Measurements from ENCODE around the gene SFXN2.
"Not testable (repeated sequence)": the region's sequence is repeated elsewhere in the genome, so short reads cannot be mapped to it uniquely, and the experiment has no call there.

SFXN2 gene

DNA sequence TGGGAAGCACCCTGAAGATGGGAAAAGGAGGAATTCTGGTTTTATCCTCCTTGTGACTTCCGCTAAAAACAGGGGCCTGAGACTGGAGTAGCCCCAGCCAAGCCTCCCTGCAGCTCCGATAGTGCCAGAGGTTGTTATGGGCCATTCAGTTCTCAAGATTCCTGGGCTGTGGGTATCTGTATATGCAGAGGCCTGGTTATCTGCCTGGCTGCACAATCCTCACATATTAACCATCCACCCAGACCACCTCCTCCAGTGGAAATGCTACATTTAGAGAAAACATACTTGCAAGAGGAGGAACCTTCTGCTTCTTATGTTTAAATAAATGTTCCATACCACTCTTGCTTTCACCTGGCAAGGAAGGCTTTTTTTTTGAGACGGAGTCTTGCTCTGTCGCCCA lies 34.8 kb upstream of the SFXN2 start:
- no peak for DNase-seq (ENCODE audit: low read depth)

DNA sequence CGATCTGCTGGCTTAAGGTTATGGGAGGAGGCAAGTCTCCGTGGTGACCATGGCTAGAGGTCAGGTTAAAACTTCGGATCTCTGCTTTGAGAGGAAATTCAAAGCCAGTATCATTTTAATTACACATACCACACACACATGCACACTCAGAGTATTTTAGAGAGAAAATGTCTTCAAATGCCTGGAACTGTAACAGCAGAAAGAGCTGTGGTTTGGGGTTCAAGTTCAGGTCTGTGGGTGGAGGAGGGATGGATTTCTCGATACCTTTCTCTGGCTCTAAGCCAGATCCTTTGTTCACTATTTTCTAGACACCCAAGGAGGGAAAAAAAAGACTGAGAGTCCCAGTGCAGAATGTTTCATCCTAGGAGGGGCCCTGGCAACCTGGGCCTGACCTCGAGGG lies 32.7 kb upstream of the SFXN2 start:
- DNase-seq (ENCODE audit: low read depth): no peak

DNA sequence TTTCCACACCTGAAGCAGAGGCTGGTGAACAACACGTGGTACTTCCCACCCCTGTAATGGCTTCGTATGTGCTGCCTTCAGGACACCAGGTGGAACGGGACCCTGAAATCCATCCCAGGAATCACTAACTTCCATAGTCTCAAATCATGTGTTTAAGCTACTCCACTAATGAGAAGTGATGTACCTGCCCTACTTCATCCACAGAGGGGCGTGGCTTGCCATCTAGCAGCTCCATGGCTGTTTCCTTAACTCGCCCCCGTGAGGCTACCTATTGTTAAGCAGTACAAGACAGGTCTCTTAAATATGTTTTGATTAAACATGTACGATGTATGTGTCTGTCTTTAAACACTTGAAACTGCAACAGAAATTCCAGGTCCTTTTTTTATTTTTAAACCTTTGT lies 32.0 kb upstream of the SFXN2 start:
- DNase-seq (ENCODE audit: low read depth): no peak

DNA sequence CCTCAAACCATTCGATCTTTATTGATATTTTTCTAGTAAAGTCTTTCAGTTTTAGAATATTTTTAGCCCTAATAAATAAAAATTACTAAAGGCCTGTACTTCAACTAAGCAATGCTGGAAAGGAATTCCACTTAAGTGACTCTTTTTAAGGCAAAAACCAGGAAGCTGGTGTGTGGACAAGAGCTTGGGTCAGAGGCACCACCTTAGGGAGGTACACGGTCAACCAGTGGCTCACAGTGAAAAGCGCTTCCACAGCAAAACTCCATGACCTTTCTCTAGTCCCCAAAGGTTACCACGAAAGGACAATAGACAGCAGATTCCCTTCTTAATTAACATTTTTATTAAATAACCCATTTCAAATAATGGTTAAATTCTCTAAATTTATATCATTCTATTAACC lies 31.5 kb upstream of the SFXN2 start:
- no peak for DNase-seq (ENCODE audit: low read depth)

DNA sequence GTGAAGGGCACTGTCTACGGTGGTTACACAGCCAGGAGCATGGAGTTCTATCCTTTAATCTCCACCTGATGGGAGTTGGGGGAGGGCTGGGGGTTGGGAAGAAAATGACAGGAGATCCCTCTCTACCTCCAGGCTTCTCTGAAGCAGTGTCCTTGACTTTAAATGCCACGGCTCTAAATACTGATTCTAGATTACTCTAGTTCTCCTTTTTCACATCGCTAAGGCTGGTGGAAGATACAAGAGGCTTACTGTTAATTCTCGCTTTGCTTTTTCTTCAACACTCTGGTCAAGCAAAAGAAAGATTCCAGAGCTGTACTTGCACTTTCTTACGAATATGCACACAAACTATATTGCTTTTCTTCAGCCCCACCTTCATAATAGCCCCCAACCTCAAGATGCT lies 30.7 kb upstream of the SFXN2 start:
- no peak for DNase-seq (ENCODE audit: low read depth)

DNA sequence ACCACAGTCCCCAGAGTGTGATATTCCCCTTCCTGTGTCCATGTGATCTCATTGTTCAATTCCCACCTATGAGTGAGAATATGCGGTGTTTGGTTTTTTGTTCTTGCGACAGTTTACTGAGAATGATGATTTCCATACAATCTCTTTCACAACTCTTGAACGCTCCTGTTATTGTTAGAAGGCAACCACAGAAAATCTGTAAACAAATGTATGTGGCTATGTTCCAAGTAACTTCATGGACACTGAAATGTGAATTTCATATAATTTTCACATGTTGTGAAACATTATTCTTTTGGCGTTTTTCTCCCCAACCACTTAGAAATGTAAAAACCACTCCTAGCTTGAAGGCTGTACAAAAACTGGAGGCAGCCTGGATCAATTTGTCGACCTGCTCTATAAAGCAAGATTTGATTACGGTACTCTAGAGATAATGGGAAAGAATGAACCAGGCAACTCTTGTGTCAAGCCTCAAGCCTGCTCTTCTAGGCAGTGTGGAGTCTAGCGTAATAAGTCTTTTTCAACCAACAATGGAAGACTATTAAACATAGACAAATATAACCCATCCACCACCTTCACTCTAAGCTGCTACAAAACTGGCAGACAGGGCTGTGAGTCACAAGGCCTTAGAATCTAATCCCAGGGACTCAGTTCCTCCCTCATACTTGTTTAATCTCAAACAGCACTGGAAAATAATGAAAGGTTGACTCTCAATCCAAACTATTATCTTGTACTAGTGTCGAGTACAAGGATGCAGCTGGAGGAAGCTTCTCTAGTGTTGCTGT lies 23.0 kb upstream of the SFXN2 start:
- DNase-seq (ENCODE audit: low read depth): peak; percentile 79

DNA sequence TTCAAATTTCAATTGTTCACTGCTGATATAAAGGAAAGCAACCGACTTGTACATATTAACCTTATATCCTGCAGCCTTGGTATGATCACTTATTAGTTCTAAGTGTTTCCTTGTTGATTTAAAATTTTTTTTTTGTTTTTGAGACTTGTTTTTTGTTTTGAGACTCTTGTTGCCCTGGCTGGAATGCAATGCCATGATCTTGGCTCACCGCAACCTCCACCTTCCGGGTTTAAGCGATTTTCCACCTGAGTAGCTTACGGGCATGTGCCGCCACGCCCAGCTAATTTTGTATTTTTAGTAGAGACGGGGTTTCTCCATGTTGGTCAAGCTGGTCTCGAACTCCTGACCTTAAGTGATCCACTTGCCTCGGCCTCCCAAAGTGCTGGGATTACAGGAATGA lies 19.0 kb upstream of the SFXN2 start:
- DNase-seq (ENCODE audit: low read depth): not testable (repeated sequence)

DNA sequence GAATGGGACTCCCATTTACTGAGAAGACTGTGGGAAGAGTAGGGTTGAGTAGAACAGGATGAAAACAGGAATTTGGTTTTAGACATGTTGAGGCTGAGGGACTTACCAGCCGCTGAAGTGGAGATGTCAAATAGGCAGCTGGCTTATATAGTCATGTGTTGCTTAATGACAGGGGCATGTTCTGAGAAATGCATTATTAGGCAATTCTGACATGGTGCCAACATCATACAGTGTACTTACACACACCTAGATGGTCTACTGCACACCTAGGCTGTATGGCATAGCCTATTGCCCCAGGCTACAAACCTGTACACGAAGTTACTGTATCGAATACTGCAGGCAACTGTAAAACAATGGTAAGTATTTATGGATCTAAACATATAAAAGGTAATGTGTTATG lies 17.7 kb upstream of the SFXN2 start:
- no peak for DNase-seq (ENCODE audit: low read depth)

DNA sequence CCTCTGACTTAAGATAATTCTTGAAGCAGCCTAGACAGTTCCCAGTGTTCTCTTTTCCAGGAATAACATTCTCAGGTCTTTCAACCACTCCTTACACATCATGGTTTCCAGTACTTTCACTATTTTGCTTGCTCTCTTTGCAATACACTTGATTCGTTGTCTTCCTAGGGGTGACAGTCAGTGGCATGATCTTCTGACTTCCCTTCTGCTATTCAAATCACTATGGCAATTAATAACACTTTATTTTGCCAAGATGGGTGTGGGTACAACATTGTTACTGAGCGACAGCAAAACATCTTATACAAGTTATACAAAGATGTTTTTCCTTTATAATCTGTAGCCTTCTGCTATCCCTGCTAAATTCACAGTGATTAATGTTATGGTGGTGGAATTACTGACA lies 15.5 kb upstream of the SFXN2 start:
- no peak for DNase-seq (ENCODE audit: low read depth)

DNA sequence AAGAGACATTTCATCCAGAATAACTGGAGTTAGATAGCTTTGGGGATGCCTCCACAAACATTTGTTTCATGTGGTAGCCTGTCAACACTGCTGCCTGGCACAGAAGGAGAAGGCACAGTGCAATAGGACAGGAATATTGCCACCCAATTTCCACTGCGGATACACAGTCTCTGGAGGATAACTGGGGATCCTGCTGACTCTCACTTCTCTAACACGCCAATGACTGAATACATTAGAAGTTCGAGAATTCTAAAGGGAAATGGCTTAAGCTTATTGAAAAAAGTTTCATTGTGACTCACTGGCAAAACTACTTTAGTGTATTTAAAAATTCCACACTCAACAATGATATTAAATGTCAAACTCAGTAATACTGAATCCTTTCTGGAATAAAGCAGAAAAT lies 13.2 kb upstream of the SFXN2 start:
- DNase-seq (ENCODE audit: low read depth): peak; percentile 45

DNA sequence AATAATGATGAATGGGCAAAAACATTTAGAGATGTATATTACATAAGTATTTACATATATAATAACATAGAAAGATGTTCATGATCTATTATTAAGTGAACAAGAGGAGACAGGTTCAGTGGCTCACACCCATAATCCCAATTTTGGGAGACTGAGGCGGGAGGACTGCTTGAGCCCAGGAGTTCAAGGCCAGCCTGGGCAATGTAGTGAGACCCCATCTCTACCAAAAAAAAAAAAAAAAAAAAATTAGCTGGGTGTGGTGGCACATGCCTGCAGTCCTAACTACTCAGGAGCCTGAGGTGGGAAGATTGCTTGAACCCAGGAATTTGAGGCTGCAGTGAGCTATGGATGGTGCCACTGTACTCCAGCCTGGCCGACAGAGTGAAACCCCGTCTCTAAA lies 12.6 kb upstream of the SFXN2 start:
- DNase-seq (ENCODE audit: low read depth): no peak

DNA sequence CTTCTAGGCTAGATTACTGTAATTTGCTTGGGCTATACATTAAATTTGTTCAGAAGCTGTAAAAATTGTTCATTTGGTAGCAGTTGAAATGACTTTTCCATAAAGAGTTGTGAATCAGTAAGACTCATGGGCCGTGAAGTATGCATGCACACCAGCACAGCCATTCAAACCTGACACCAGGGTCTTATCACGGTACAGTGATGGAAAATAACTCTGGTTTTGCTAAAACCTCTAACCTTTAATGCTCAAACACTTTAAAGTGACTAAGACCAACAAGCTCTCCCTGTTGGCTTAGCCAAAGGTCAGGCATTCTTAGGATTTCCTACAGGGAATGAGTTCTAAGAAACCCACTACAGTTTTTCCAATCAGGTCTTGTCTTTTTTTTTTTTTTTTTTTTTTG lies 11.7 kb upstream of the SFXN2 start:
- DNase-seq (ENCODE audit: low read depth): peak; percentile 41

DNA sequence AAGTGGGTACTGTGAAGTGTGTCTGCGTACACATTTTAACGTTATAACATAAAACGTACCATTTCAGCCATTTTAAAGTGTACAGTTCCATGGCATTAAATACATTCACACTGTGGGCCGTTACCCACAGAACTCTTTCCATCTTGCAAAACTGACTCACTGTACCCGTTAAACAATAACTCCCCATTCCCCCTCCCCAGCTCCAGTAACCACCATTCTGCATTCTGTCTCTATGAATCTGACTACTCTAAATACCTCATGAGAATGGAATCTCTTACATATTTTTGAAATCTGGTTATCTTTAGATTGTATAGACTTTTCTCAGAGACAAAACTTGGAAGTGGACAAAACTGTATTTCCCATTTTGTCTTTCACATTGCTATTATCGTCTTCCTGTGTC lies 9.5 kb upstream of the SFXN2 start:
- DNase-seq (ENCODE audit: low read depth): peak; percentile 92

DNA sequence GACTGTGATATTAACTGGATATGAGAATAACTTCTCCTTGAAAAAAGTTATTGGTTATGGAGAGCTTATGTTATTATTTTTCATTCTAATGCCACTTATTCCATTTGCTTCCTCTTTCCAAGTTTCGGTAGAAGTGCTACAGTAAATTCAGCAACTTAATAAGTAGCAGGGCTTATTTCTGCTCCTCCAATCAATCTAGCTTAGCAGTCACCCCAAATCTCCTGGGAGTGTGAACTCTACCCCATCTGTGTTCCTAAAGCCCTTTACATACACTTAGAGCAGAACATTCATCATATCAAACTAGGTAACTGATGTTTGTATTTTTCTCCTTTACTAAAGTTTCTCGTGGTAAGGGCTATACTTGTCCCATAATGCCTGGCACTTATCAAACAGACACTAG lies 8.9 kb upstream of the SFXN2 start:
- no peak for DNase-seq (ENCODE audit: low read depth)

DNA sequence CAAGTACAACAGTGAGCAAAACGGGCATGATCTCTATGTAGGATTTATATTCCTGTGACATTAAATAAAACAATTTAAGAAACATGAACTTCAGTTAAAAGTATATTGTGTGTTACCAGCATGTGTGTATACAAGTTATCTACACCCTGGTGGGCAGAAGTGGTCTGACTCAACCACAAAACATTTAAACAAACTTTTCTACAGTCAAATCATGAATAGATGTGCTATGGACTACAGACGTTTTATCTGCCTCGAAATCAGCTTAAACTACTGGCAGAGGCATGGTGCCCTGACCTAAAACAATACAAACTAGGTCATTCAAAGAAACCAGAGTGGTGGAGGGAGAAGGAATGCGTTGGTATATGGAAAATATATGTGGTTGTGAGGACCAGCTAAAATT lies 3.8 kb upstream of the SFXN2 start:
- peak; percentile 88 for DNase-seq (ENCODE audit: low read depth)

DNA sequence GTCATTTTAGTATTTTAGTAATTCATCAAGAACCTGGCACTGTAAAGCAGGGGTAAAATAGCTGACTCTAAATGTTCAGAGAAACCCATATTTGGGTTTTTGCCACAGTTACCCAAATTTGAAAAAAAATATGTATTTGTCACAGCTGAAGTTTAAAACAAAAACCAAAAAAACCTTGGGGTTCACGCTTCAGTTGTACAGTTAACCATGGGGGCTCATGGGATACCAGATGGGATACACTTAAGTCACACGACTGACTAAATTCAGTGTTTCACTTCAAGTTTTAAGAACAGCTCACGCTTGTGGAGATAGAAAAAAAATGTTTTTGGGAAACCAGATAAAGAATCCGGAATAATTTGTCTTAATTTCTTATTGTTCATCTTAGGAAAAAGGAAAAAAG lies 2.3 kb upstream of the SFXN2 start:
- DNase-seq (ENCODE audit: low read depth): no peak

DNA sequence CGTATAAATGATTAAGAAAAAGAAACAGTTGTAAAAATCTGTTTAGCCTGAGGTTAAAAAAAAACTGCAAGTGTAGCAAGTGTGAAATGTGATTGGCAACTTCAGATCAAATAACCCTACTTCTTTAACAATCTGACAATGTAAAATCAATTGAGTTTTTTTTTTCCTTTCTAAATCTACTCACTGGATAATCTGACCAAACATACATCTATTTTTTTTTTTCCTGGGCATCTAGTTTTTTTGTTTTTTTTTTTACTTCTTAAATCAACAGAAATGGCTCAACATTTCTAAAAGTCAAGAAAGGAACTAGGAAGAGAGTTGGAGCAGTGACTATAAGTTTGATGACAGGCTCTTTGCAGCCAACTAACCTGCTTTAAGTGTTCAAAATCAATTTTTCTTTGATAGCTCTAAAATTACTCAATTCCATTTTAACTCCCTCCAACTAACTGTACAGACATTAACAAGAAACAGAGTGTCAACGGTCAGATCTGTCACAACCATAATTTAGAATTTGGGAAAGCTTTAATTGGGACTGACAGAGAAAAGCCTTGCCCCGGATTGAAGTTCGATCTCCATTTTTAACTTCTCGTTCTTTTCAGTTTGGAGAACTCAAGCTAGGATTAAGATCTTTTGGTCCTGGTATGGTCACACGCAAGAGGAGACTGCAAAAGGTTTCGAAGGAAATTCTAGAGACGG lies 1.4 kb upstream of the SFXN2 start:
- no peak for DNase-seq (ENCODE audit: low read depth)

DNA sequence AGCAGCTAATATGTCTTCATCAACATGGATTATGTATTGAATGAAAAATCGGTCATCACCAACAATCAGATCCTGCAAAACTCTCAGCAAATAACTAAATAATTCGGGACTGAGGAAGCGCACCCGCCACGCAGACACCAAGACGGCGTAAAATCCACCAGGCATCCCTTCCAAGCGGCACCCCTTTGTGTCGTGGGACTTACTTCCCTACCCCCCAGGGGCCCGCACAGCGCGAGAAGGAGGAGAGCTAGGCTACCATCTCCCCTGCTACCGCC lies 960 bp upstream of the SFXN2 start:
- DNase-seq (ENCODE audit: low read depth): no peak

DNA sequence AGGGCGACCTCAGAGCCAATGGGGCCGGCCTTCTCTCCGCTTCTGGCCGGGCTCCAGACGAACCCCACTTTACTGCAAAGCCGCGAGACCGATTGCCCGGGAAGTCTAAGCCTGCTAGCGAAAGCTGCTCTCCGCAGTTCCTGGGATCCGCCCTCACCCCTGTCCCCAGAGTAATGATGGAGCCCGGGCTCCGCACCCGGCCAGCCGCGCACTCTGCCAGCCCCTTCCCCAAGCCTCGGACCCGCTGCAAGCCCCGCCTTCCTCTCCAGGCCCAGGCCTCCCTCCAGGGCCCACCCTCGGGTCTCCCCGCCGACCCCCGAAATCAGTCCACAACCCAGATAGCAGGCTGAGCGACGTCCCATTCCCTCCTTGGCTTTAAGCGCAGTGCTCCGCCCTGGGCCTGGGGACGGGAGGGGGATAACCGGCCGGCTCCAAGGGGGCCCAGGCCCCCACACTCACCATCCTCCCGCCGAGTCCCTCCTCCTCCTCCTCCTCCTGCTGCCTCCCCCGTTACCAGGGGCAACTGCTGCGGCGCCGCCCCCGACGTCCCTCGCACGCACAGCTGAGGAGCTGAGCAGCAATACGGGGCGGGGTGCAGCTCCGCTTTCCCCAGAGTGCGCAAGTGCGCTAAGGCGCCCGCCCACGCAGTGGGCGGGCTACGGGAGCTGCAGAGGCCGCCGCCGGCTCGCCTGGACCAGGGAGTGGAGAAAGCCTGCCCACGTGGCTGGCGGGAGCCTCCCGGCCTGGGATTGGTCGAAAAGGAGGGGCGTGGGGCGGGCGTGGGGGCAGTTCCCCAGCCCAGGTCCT lies 419 bp upstream of the SFXN2 start, which contains the start of gene ARL3:
TSS of gene ARL3 (minus strand) at position 584 of the 807 bp plus-strand sequence. CDS start at position 462, 122 bp downstream.
- peak; percentile 99 for DNase-seq (ENCODE audit: low read depth)

DNA sequence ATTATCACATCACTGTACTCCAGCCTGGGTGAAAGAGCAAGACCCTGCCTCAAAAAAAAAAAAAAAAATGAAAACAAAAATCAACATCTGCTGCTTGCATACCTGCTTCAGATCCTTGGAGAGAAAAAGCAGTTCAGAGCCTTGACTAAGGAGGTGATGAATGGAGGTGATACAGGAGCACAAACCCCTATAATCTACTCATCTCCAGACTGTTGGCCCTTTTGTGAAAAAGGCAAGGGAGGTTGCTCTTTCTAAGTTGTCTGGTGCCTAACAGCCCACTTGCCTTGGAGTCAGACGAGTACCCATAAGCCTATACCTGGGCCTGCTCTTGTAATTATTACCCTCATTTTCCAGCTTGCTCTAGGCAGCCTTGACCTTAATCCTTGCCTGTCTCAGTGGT lies 1.4 kb downstream of the SFXN2 start:
- no peak for DNase-seq (ENCODE audit: low read depth)

DNA sequence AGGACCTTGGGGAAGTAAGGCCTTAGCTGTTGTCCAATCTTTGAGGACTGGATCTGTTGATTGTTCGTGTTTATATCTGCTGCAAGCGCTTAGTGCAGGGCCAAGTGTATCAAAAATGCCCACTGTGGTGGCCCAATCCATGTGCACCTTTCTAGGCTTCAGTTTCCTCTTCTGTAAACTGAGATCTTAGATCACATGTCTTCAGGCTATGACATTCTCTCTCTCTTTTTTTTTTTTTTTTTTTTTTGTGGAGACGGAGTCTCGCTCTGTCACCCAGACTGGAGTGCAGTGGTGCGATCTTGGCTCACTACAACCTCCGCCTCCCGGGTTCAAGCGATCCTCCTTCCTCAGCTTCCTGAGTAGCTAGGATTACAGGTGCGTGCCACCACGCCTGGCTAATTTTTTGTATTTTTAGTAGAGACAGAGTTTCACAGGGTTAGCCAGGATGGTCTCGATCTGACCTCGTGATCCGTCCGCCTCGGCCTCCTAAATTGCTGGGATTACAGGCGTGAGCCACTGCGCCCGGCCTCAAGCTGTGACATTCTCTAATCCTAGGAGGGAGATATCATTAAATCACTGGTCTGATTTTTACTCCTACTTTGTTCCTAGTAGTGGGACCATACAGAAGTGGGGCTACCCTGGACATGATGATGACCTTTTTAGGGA lies 2.6 kb downstream of the SFXN2 start:
- DNase-seq (ENCODE audit: low read depth): not testable (repeated sequence)

DNA sequence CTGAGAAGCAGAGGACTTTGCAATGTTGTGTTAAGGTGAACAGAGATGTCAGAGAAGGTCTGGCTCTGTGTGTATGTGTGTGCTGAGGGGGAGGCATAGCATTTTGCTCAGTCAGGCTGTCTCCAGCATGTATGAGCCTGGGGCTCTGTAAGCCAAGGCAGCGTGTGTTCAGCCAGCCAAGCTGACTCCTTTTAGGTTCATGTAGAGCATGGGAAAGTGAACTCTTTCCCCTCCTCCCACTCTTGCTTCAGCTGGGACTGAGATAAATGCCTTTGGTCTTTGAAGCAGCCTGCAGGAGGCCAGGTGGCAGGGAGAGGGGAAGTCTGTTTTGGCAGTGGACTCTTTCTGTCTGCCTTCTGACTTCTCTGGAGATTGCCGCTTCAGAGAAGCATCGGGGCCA lies 3.8 kb downstream of the SFXN2 start:
- DNase-seq (ENCODE audit: low read depth): peak; percentile 88

DNA sequence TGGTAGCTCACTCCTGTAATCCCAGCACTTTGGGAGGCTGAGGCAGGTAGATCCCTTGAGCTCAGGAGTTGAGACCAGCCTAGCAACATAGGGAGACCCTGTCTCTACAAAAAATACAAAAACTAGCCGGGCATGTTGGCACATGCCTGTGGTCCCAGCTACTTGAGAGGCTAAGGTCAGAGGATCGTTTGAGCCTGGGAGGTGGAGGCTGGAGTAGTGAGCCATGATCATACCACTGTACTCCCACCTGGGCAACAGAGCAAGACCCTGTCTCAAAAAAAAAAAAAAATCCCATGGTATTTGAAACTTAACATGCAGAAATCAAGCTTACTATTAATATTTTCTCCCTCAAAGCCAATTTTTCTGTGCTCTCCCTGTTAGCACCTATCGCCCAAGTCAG lies 5.9 kb downstream of the SFXN2 start:
- DNase-seq (ENCODE audit: low read depth): no peak

Measured in iris pigment epithelial cell (primary cell).